AG09309 (cell line): ENCODE results near the gene TTF1.

Source experiments
- DNase-seq: peaks from one replicate; pipeline ENCODE4 v3.0.0-alpha.2; 2010; ENCODE audit warnings: low read depth
- H3K4me3 ChIP-seq: 2 replicates; pipeline ENCODE4 v1.5.1; 2011; ENCODE audit warnings: mild to moderate bottlenecking, low read depth, low read length, moderate library complexity; ENCODE audit not compliant: control insufficient read depth
- CTCF ChIP-seq: IDR thresholded peaks from 2 replicates; pipeline ENCODE4 v1.5.1; 2011; ENCODE audit warnings: mild to moderate bottlenecking, low read depth, low read length, inconsistent platforms; ENCODE audit not compliant: insufficient read depth, control insufficient read depth; ENCODE audit errors: missing control alignments

Gene TTF1

GRCh38 chr9:132406554-132407122, at the start of gene TTF1:
TSS of gene TTF1 (minus strand) at chr9:132406840. CDS start at chr9:132402821, 4,019 bp downstream.
- H3K4me3 ChIP-seq, result peak within 1 kb of the TSS; percentile 91
- peak; percentile 50 for DNase-seq
- no peak for TF ChIP-seq CTCF

- no peak overlapping the region for H3K4me3 ChIP-seq
- TF ChIP-seq CTCF, result no peak
- DNase-seq, result no peak
These were observed 49.6 kb upstream of the TTF1 start for GRCh38 chr9:132456241-132456640.

- no peak overlapping the region for H3K4me3 ChIP-seq
- DNase-seq, result no peak
- no peak for TF ChIP-seq CTCF
These were observed 44.6 kb upstream of the TTF1 start for GRCh38 chr9:132451276-132451675.

GRCh38 chr9:132447902-132448301, 41.3 kb upstream of the TTF1 start:
- no peak for DNase-seq
- H3K4me3 ChIP-seq, result no peak overlapping the region
- TF ChIP-seq CTCF, result no peak

GRCh38 chr9:132447346-132447745, 40.7 kb upstream of the TTF1 start:
- peak; percentile 15 for TF ChIP-seq CTCF
- no peak for DNase-seq

GRCh38 chr9:132446887-132447286, 40.2 kb upstream of the TTF1 start:
- H3K4me3 ChIP-seq, result no peak overlapping the region
- DNase-seq, result no peak
- TF ChIP-seq CTCF, result no peak

More at GRCh38 chr9:132447346-132447745, 40.7 kb upstream of the TTF1 start:
- H3K4me3 ChIP-seq, result no peak overlapping the region

- DNase-seq, result no peak
- H3K4me3 ChIP-seq, result no peak overlapping the region
- no peak for TF ChIP-seq CTCF
These were observed 37.4 kb upstream of the TTF1 start for GRCh38 chr9:132443951-132444607.
